AG04450 (cell line): ENCODE data around the gene TDG. TPM values are rescaled to one million over a fixed set of nuclear protein-coding genes. Genes with fewer than 3 reads are reported as not detected.

ENCODE experiments used
- CTCF ChIA-PET: fragments of 300-600, 350-600 bp; formaldehyde crosslinking; extraction: SDS; loops from one replicate; lab custom pipeline; 2022; ENCODE audit warnings: antibody characterized with exemption, inconsistent platforms; lab: Charles Lee
- POLR2A ChIA-PET: fragments of 350-600 bp; formaldehyde crosslinking; extraction: SDS; loops from one replicate; lab custom pipeline; 2021; ENCODE audit warnings: antibody characterized with exemption, inconsistent platforms; lab: Yijun Ruan, JAX
- DNase-seq: peaks from one replicate; pipeline ENCODE4 v3.0.0-alpha.2; 2011; ENCODE audit warnings: low read depth, low spot score
- H3K27ac ChIP-seq: one replicate; pipeline ENCODE4 v1.5.1; 2012; ENCODE audit warnings: low read depth, low read length, control low read depth
- H3K27me3 ChIP-seq: one replicate; pipeline ENCODE4 v1.6.0; 2012; ENCODE audit warnings: low read length; ENCODE audit not compliant: control insufficient read depth, insufficient read depth
- H3K4me3 ChIP-seq: 2 replicates; pipeline ENCODE4 v1.5.1; 2011; ENCODE audit warnings: mild to moderate bottlenecking, low read depth, low read length, control low read depth
- H3K9me3 ChIP-seq: 2 replicates; pipeline ENCODE4 v1.5.1; 2012; ENCODE audit warnings: low read length; ENCODE audit not compliant: control insufficient read depth, insufficient read depth
- polyA plus RNA-seq: library from polyadenylated mRNA; depleted of rRNA; stranded (reverse); fragments of >200 nt; gene quantifications from 2 replicates; pipeline ENCODE4 v1.2.3, GENCODE V29; 2011
- TF ChIP-seq, protein P1 (sequence below): IDR thresholded peaks from 2 replicates; pipeline ENCODE4 v1.5.1; 2011; ENCODE audit warnings: low read depth, low read length, control low read depth, inconsistent platforms

The TDG gene
- polyA plus RNA-seq, 1 experiment: 28.4 TPM

DNA sequence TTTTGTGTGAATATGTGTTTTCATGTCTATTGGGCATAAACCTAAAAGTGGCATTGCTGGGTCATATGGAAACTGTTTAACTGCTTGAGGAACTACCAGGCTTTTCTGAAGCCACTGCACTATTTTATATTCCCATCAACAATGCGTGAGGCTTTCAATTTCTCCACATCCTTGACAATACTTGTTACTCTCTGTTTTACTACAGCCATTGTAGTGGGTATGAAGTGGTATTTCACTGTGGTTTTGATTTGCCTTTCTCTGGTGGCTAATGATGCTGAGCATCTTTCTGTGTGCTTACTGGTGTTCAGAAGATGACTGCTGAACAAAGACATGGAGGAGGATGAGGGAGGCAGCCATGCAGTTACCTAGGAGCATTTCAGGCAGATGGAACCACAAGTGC lies 13.2 kb upstream of the TDG start:
- POLR2A ChIA-PET: no interaction called here

DNA sequence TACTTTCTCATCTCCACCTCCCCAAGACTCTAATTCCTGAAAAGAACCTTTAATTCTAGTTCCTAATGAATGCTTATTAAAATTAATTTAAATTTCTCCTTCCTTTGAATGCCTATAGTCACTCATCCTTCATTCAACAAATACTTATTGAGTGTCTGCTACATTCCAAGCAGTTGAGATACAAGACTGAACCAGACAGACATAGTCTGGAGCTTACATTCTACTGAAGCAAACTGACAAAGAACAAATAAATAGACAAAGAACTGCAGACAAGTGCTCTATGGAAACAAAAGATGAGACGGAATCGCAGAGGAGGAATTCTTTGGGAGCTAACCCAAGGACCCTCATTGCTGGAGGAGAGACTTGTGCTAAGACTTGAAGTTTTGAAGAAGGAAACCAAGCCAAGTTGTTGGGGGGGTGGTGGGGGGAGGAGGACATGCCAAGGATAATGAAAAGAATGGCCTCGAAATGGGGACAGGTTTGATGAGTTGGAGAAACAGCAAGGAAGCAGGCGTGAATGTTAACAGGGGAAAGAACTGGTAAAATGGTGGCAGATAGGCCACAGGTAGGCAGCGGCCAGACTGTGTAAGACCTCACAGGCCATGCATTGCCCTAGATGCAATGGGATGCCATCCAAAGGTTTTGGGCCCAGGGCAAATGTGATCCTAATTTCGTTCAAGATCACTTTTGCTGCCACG lies 9.7 kb upstream of the TDG start:
- Histone ChIP-seq H3K4me3 (peak overlapping the region; percentile 83), H3K27me3 (no peaks in the 10 kb centered on the region), H3K27ac (peak overlapping the region; percentile 91), H3K9me3 (no peaks in the 10 kb centered on the region; the same call in 1 of the 2 replicates)
- ChIA-PET CTCF (interaction anchor here (0.8 to 2.6 kb wide), 4 partner anchors 10 to 153 kb away, joined by 3 to 14 read pairs (median 4); partner anchors contain the start of genes HCFC2 and TDG), POLR2A (interaction anchor here (0.7 to 2.8 kb wide), 4 partner anchors 10 to 136 kb away, joined by 3 to 42 read pairs (median 6); partner anchors contain the start of genes HSP90B1 and TDG)
- TF ChIP-seq, protein P1, sequence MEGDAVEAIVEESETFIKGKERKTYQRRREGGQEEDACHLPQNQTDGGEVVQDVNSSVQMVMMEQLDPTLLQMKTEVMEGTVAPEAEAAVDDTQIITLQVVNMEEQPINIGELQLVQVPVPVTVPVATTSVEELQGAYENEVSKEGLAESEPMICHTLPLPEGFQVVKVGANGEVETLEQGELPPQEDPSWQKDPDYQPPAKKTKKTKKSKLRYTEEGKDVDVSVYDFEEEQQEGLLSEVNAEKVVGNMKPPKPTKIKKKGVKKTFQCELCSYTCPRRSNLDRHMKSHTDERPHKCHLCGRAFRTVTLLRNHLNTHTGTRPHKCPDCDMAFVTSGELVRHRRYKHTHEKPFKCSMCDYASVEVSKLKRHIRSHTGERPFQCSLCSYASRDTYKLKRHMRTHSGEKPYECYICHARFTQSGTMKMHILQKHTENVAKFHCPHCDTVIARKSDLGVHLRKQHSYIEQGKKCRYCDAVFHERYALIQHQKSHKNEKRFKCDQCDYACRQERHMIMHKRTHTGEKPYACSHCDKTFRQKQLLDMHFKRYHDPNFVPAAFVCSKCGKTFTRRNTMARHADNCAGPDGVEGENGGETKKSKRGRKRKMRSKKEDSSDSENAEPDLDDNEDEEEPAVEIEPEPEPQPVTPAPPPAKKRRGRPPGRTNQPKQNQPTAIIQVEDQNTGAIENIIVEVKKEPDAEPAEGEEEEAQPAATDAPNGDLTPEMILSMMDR: no peak
- DNase-seq: no peak

More for the DNA sequence above, 13.2 kb upstream of the TDG start:
- Histone ChIP-seq H3K27ac (no peak overlapping the region), H3K4me3 (no peak overlapping the region), H3K9me3 (no peaks in the 10 kb centered on the region; the same call in 1 of the 2 replicates), H3K27me3 (no peaks in the 10 kb centered on the region)
- DNase-seq: no peak
- CTCF ChIA-PET: interaction anchor here (0.6 to 2.5 kb wide), 2 partner anchors 157 to 225 kb away, joined by 3 to 7 read pairs; no protein-coding TSS in a partner anchor
- TF ChIP-seq, protein P1: no peak

- TF ChIP-seq, protein P1: no peak
- no peak for DNase-seq
- CTCF ChIA-PET: interaction anchor here (1.0 to 2.6 kb wide), 2 partner anchors 108 to 152 kb away, joined by 3 to 14 read pairs; partner anchors contain the start of gene HCFC2
Measured at GRCh38 chr12:103956509-103957027, 9.1 kb upstream of the TDG start.

DNA sequence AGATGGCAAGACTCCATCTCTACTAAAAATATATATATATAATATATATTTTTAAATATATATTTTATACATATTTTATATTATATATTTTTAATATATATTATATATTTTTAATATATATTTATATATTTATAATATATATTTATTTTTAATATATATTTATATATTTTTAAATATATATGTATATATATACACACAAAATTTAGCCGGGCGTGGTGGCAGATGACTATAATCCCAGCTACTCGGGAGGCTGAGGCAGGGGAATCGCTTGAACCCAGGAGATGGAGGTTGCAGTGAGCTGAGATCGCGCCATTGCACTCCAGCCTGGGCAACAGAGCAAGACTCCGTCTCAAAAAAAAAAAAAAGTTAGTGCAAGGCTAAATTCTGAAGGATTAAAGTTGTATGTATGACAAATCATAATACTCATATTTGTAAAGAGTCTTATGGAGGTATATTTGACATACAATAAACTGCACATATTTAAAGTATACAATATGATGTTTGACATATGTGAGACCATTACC lies 7.7 kb upstream of the TDG start:
- ChIA-PET CTCF (interaction anchor here (0.7 to 2.6 kb wide), 3 partner anchors 109 to 158 kb away, joined by 3 to 14 read pairs (median 3); no protein-coding TSS in a partner anchor), POLR2A (interaction anchor here (2.5 kb wide), 1 partner anchor 28 kb away, joined by 8 read pairs; the partner anchor contains the start of gene HSP90B1)
- H3K27me3 ChIP-seq: no peaks in the 10 kb centered on the region
- no peak for DNase-seq
- H3K27ac ChIP-seq: peak overlapping the region; percentile 91
- H3K4me3 ChIP-seq: no peak overlapping the region
- no peaks in the 10 kb centered on the region; the same call in 1 of the 2 replicates for H3K9me3 ChIP-seq
- TF ChIP-seq, protein P1: no peak

More at GRCh38 chr12:103956509-103957027, 9.1 kb upstream of the TDG start:
- Histone ChIP-seq H3K27ac (peak overlapping the region; percentile 91), H3K4me3 (peak overlapping the region; percentile 83), H3K9me3 (no peaks in the 10 kb centered on the region; the same call in 1 of the 2 replicates), H3K27me3 (no peaks in the 10 kb centered on the region)
- POLR2A ChIA-PET: interaction anchor here (2.5 to 2.8 kb wide), 2 partner anchors 9 to 27 kb away, joined by 8 to 42 read pairs; partner anchors contain the start of genes HSP90B1 and TDG
